Measurements from ENCODE around the gene RBMS3.

DNA sequence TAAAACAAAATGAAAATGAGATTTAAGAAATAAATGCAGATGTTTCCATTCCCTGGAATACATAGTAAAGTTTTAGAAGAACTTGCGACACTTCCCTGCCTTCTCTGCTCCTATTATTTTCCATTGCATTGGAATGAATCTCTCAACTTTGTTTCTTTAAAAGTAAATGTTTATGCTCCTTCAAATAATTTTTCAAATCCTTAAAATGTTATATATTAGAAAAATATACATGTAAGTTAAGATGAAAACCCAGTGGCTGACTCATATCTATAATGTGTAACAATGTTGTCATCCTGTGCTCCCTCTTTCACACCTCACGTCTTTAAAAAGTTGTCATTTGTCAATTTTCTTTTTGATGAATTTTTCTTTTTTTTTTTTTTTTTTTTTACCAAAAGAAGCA is 3.6 kb downstream of the RBMS3 start:
- no peak for TF ChIP-seq POLR2A (IDR thresholded peaks at IDR 0.05)
- TF ChIP-seq, protein P1, sequence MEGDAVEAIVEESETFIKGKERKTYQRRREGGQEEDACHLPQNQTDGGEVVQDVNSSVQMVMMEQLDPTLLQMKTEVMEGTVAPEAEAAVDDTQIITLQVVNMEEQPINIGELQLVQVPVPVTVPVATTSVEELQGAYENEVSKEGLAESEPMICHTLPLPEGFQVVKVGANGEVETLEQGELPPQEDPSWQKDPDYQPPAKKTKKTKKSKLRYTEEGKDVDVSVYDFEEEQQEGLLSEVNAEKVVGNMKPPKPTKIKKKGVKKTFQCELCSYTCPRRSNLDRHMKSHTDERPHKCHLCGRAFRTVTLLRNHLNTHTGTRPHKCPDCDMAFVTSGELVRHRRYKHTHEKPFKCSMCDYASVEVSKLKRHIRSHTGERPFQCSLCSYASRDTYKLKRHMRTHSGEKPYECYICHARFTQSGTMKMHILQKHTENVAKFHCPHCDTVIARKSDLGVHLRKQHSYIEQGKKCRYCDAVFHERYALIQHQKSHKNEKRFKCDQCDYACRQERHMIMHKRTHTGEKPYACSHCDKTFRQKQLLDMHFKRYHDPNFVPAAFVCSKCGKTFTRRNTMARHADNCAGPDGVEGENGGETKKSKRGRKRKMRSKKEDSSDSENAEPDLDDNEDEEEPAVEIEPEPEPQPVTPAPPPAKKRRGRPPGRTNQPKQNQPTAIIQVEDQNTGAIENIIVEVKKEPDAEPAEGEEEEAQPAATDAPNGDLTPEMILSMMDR (IDR thresholded peaks at IDR 0.05) = no peak
- no peak for TF ChIP-seq EP300 (IDR thresholded peaks at IDR 0.05; ENCODE audit: low read depth)
